OCI-M2 (cell line): ENCODE results near the gene TRAPPC6A.

Experiments
- DNase-seq: peaks from one replicate; lab custom pipeline; 2025; ENCODE audit not compliant: unreplicated experiment; lab: John Stamatoyannopoulos, UW

TRAPPC6A gene

GRCh38 chr19:45186509-45187334 is 8.7 kb upstream of the TRAPPC6A start:
- no peak for DNase-seq

GRCh38 chr19:45184115-45184514 is 6.1 kb upstream of the TRAPPC6A start:
- DNase-seq: no peak

GRCh38 chr19:45182758-45183157 is 4.7 kb upstream of the TRAPPC6A start:
- no peak for DNase-seq

- DNase-seq: no peak
Measured at GRCh38 chr19:45180936-45181335, 2.9 kb upstream of the TRAPPC6A start.

- DNase-seq: no peak
Measured at GRCh38 chr19:45179892-45180370, 1.9 kb upstream of the TRAPPC6A start.

GRCh38 chr19:45179072-45179891 is 1.2 kb upstream of the TRAPPC6A start:
- no peak for DNase-seq

- DNase-seq: peak; percentile 98
Measured at GRCh38 chr19:45178262-45179071, 430 bp upstream of the TRAPPC6A start, which contains the start of gene BLOC1S3. Gene BLOC1S3 (plus strand): TSS chr19:45178784. CDS start chr19:45179297, 513 bp downstream.

GRCh38 chr19:45175515-45176345 is 2.3 kb downstream of the TRAPPC6A start:
- no peak for DNase-seq

GRCh38 chr19:45173816-45174215 is 4.2 kb downstream of the TRAPPC6A start:
- DNase-seq: no peak

GRCh38 chr19:45172611-45173208 is 5.3 kb downstream of the TRAPPC6A start:
- DNase-seq: no peak

GRCh38 chr19:45172173-45172572 is 5.9 kb downstream of the TRAPPC6A start:
- DNase-seq: no peak

GRCh38 chr19:45171211-45171623 is 6.8 kb downstream of the TRAPPC6A start:
- no peak for DNase-seq

- no peak for DNase-seq
Measured at GRCh38 chr19:45170146-45171106, 7.6 kb downstream of the TRAPPC6A start.

GRCh38 chr19:45169602-45170001 is 8.4 kb downstream of the TRAPPC6A start:
- DNase-seq: no peak

- DNase-seq: no peak
Measured at GRCh38 chr19:45168767-45169351, 9.2 kb downstream of the TRAPPC6A start.

- no peak for DNase-seq
Measured at GRCh38 chr19:45166723-45167252, 11.2 kb downstream of the TRAPPC6A start.

GRCh38 chr19:45164577-45165335 is 13.3 kb downstream of the TRAPPC6A start:
- DNase-seq: no peak
